T-helper 17 cell (primary cell): ENCODE results near the gene SAMD13. TPM values are rescaled to one million over a fixed set of nuclear protein-coding genes. Genes with fewer than 3 reads are reported as not detected.
A peak's percentile ranks its signal among the peaks of the same experiment; 100 is the strongest.

Source experiments
- ATAC-seq: fragments of 150-1000 bp; cut with Tn5 transposase; 2 replicates; pipeline ENCODE4 v1.10.0; 2021; ENCODE audit warnings: mild to moderate bottlenecking, moderate library complexity
- DNase-seq, 3 donors: peaks; one replicate each; pipeline versions ENCODE4 v3.0.0 to v3.0.0-alpha.2; 2020 to 2021
- H3K9me3 ChIP-seq: one replicate; pipeline ENCODE4 v1.7.0; 2013; ENCODE audit warnings: low read length, mild to moderate bottlenecking; ENCODE audit not compliant: control insufficient read depth, poor library complexity, severe bottlenecking
- H3K27ac Mint-ChIP-seq: one replicate; pipeline ENCODE4 v1.8.0; 2022; ENCODE audit warnings: mild to moderate bottlenecking, moderate library complexity, mixed read lengths
- H3K27me3 Mint-ChIP-seq: one replicate; pipeline ENCODE4 v1.8.0; 2022; ENCODE audit warnings: mixed read lengths
- H3K36me3 Mint-ChIP-seq: one replicate; pipeline ENCODE4 v1.8.0; 2022; ENCODE audit warnings: low read depth, mixed read lengths
- H3K4me1 Mint-ChIP-seq: one replicate; pipeline ENCODE4 v1.8.0; 2022; ENCODE audit warnings: mild to moderate bottlenecking, mixed read lengths
- H3K4me3 Mint-ChIP-seq: one replicate; pipeline ENCODE4 v1.8.0; 2022; ENCODE audit warnings: mild to moderate bottlenecking, moderate library complexity, mixed read lengths
- total RNA-seq, 4 donors: library from RNA in 2 of 4; stranded (reverse) in 2 of 4; gene quantifications; one replicate each; pipeline ENCODE4 v1.2.3 and lab custom pipeline; 2022 to 2026

The SAMD13 gene
- total RNA-seq, result not detected
- 0 to 0.12 reads per million in 2 donors for total RNA-seq (lab: John Stamatoyannopoulos, UW)

GRCh38 chr1:84301004-84301784, at the start of gene SAMD13:
TSS of gene SAMD13 (plus strand) at chr1:84301708. CDS start at chr1:84303235, 1,527 bp downstream.
- DNase-seq (peak in 1 of 3 donors; percentile 20), ATAC-seq (peak; percentile 48)
- peak within 1 kb of the TSS; percentile 74 for H3K4me3 Mint-ChIP-seq
- H3K27ac Mint-ChIP-seq, result peak within 1 kb of the TSS; percentile 9
- H3K27me3 Mint-ChIP-seq, result peaks cover 9% of the 10 kb centered on the region
- peaks cover 3% of the 10 kb centered on the region for H3K36me3 Mint-ChIP-seq
- no peaks in the 10 kb centered on the region for H3K9me3 ChIP-seq
- peaks cover 33% of the 10 kb centered on the region for H3K4me1 Mint-ChIP-seq

GRCh38 chr1:84253036-84253435, 48.5 kb upstream of the SAMD13 start:
- H3K27me3 Mint-ChIP-seq, result no peaks in the 10 kb centered on the region
- no peak for ATAC-seq
- H3K27ac Mint-ChIP-seq, result no peak overlapping the region
- no peak overlapping the region for H3K4me3 Mint-ChIP-seq
- no peak for DNase-seq
- H3K36me3 Mint-ChIP-seq, result no peaks in the 10 kb centered on the region
- H3K4me1 Mint-ChIP-seq, result no peaks in the 10 kb centered on the region
- no peaks in the 10 kb centered on the region for H3K9me3 ChIP-seq

- Mint-ChIP-seq H3K4me3 (no peak overlapping the region), H3K4me1 (no peaks in the 10 kb centered on the region), H3K27ac (no peak overlapping the region), H3K27me3 (no peaks in the 10 kb centered on the region), H3K36me3 (no peaks in the 10 kb centered on the region)
- ATAC-seq, result no peak
- no peaks in the 10 kb centered on the region for H3K9me3 ChIP-seq
- no peak for DNase-seq
Observed at GRCh38 chr1:84253891-84254290, 47.6 kb upstream of the SAMD13 start.

GRCh38 chr1:84254703-84255238, 46.7 kb upstream of the SAMD13 start:
- no peak for ATAC-seq

GRCh38 chr1:84255582-84255981, 45.9 kb upstream of the SAMD13 start:
- Mint-ChIP-seq H3K4me3 (no peak overlapping the region), H3K27me3 (no peaks in the 10 kb centered on the region), H3K27ac (no peak overlapping the region), H3K4me1 (no peaks in the 10 kb centered on the region), H3K36me3 (no peaks in the 10 kb centered on the region)
- no peaks in the 10 kb centered on the region for H3K9me3 ChIP-seq
- no peak for ATAC-seq
- no peak for DNase-seq

More at GRCh38 chr1:84254703-84255238, 46.7 kb upstream of the SAMD13 start:
- Mint-ChIP-seq H3K27me3 (no peaks in the 10 kb centered on the region), H3K4me1 (no peaks in the 10 kb centered on the region), H3K36me3 (no peaks in the 10 kb centered on the region), H3K4me3 (no peak overlapping the region), H3K27ac (no peak overlapping the region)
- H3K9me3 ChIP-seq, result no peaks in the 10 kb centered on the region
- no peak for DNase-seq

GRCh38 chr1:84257617-84258016, 43.9 kb upstream of the SAMD13 start:
- Mint-ChIP-seq H3K27me3 (no peaks in the 10 kb centered on the region), H3K4me1 (no peaks in the 10 kb centered on the region), H3K36me3 (no peaks in the 10 kb centered on the region), H3K27ac (no peak overlapping the region), H3K4me3 (no peak overlapping the region)
- DNase-seq, result no peak
- no peaks in the 10 kb centered on the region for H3K9me3 ChIP-seq
- ATAC-seq, result no peak

GRCh38 chr1:84259376-84259775, 42.1 kb upstream of the SAMD13 start:
- Mint-ChIP-seq H3K36me3 (no peaks in the 10 kb centered on the region), H3K4me3 (no peak overlapping the region), H3K4me1 (no peaks in the 10 kb centered on the region), H3K27ac (no peak overlapping the region), H3K27me3 (no peaks in the 10 kb centered on the region)
- DNase-seq, result no peak
- no peaks in the 10 kb centered on the region for H3K9me3 ChIP-seq
- ATAC-seq, result no peak

- Mint-ChIP-seq H3K4me3 (no peak overlapping the region), H3K27me3 (no peaks in the 10 kb centered on the region), H3K36me3 (no peaks in the 10 kb centered on the region), H3K4me1 (no peaks in the 10 kb centered on the region), H3K27ac (no peak overlapping the region)
- ATAC-seq (no peak), DNase-seq (no peak)
- H3K9me3 ChIP-seq, result no peaks in the 10 kb centered on the region
Observed at GRCh38 chr1:84259989-84260388, 41.5 kb upstream of the SAMD13 start.

- no peak for DNase-seq
- H3K36me3 Mint-ChIP-seq, result no peaks in the 10 kb centered on the region
- no peaks in the 10 kb centered on the region for H3K4me1 Mint-ChIP-seq
- H3K9me3 ChIP-seq, result no peaks in the 10 kb centered on the region
- H3K27ac Mint-ChIP-seq, result no peak overlapping the region
- no peak overlapping the region for H3K4me3 Mint-ChIP-seq
- H3K27me3 Mint-ChIP-seq, result no peaks in the 10 kb centered on the region
- ATAC-seq, result no peak
Observed at GRCh38 chr1:84260852-84261518, 40.5 kb upstream of the SAMD13 start.

GRCh38 chr1:84264961-84265360, 36.5 kb upstream of the SAMD13 start:
- Mint-ChIP-seq H3K27me3 (no peaks in the 10 kb centered on the region), H3K4me3 (no peak overlapping the region), H3K27ac (no peak overlapping the region), H3K4me1 (peaks cover 2% of the 10 kb centered on the region), H3K36me3 (peaks cover 2% of the 10 kb centered on the region)
- no peak for ATAC-seq
- H3K9me3 ChIP-seq, result no peaks in the 10 kb centered on the region
- DNase-seq, result no peak

- H3K27ac Mint-ChIP-seq, result no peak overlapping the region
- no peaks in the 10 kb centered on the region for H3K9me3 ChIP-seq
- DNase-seq, result no peak
- no peak overlapping the region for H3K4me3 Mint-ChIP-seq
- H3K27me3 Mint-ChIP-seq, result no peaks in the 10 kb centered on the region
- H3K36me3 Mint-ChIP-seq, result peaks cover 2% of the 10 kb centered on the region
- H3K4me1 Mint-ChIP-seq, result peaks cover 4% of the 10 kb centered on the region
- no peak for ATAC-seq
Observed at GRCh38 chr1:84265867-84266266, 35.6 kb upstream of the SAMD13 start.

- no peak for DNase-seq
- H3K27me3 Mint-ChIP-seq, result no peaks in the 10 kb centered on the region
- H3K9me3 ChIP-seq, result no peaks in the 10 kb centered on the region
- ATAC-seq, result no peak
- H3K4me3 Mint-ChIP-seq, result no peak overlapping the region
- H3K4me1 Mint-ChIP-seq, result peaks cover 12% of the 10 kb centered on the region
- peaks cover 4% of the 10 kb centered on the region for H3K36me3 Mint-ChIP-seq
- H3K27ac Mint-ChIP-seq, result no peak overlapping the region
Observed at GRCh38 chr1:84266748-84267147, 34.8 kb upstream of the SAMD13 start.

- no peak overlapping the region for H3K4me3 Mint-ChIP-seq
- ATAC-seq (no peak), DNase-seq (no peak)
- H3K4me1 Mint-ChIP-seq, result peaks cover 12% of the 10 kb centered on the region
- no peaks in the 10 kb centered on the region for H3K9me3 ChIP-seq
- no peaks in the 10 kb centered on the region for H3K27me3 Mint-ChIP-seq
- H3K27ac Mint-ChIP-seq, result no peak overlapping the region
- peaks cover 4% of the 10 kb centered on the region for H3K36me3 Mint-ChIP-seq
Observed at GRCh38 chr1:84267476-84267875, 34.0 kb upstream of the SAMD13 start.
